GM23338 (cell line): Measurements from ENCODE around the gene CRAMP1. TPM values are rescaled to one million over a fixed set of nuclear protein-coding genes. Genes with fewer than 3 reads are reported as not detected.

Experiments
- ATAC-seq: fragments of 200-7000 bp; cut with Tn5 transposase; 3 replicates; pipeline ENCODE4 v1.9.1; 2020
- DNase-seq: peaks from one replicate; pipeline ENCODE4 v3.0.0-alpha.2; 2015; ENCODE audit warnings: low spot score
- H2AFZ ChIP-seq: fragments of 200-600 bp; sonication (generic); 2 replicates; pipeline ENCODE4 v1.8.0; 2016; ENCODE audit warnings: antibody characterized with exemption, mild to moderate bottlenecking, moderate library complexity
- H3F3A ChIP-seq: fragments of 200-600 bp; sonication (generic); replicated peaks from 2 replicates; pipeline ENCODE4 v1.8.0; 2017; ENCODE audit warnings: antibody characterized with exemption, mixed run types, low read depth
- H3K27ac ChIP-seq: fragments of 200-600 bp; sonication (generic); 2 replicates; pipeline ENCODE4 v1.6.1; 2016; ENCODE audit warnings: low read depth
- H3K27me3 ChIP-seq: fragments of 200-600 bp; sonication (generic); 2 replicates; pipeline ENCODE4 v1.8.0; 2016; ENCODE audit warnings: mild to moderate bottlenecking, mixed run types, moderate library complexity; ENCODE audit not compliant: insufficient read depth
- H3K36me3 ChIP-seq: fragments of 200-600 bp; sonication (generic); 2 replicates; pipeline ENCODE4 v1.8.0; 2016; ENCODE audit warnings: mild to moderate bottlenecking; ENCODE audit not compliant: insufficient read depth
- H3K4me1 ChIP-seq: fragments of 200-600 bp; sonication (generic); 2 replicates; pipeline ENCODE4 v1.8.0; 2016; ENCODE audit warnings: mild to moderate bottlenecking, moderate library complexity; ENCODE audit not compliant: insufficient read depth
- H3K4me2 ChIP-seq: fragments of 200-600 bp; sonication (generic); 2 replicates; pipeline ENCODE4 v1.7.1; 2017; ENCODE audit warnings: mixed run types
- H3K4me3 ChIP-seq: fragments of 200-600 bp; sonication (generic); 2 replicates; pipeline ENCODE4 v1.6.1; 2016; ENCODE audit warnings: mixed run types
- H3K79me2 ChIP-seq: fragments of 200-600 bp; sonication (generic); replicated peaks from 2 replicates; pipeline ENCODE4 v1.8.0; 2017; ENCODE audit warnings: mild to moderate bottlenecking; ENCODE audit not compliant: insufficient read depth
- H3K9me2 ChIP-seq: fragments of 200-600 bp; sonication (generic); 2 replicates; pipeline ENCODE4 v1.8.0; 2017; ENCODE audit not compliant: insufficient read depth
- H4K20me1 ChIP-seq: fragments of 200-600 bp; sonication (generic); replicated peaks from 2 replicates; pipeline ENCODE4 v1.8.0; 2017; ENCODE audit warnings: mild to moderate bottlenecking; ENCODE audit not compliant: insufficient read depth
- H3K27ac Mint-ChIP-seq: 2 replicates; pipeline ENCODE4 v1.8.0; 2020; ENCODE audit warnings: inconsistent platforms, mild to moderate bottlenecking, moderate library complexity, mixed read lengths
- H3K27me3 Mint-ChIP-seq: 3 replicates; pipeline ENCODE4 v1.8.0; 2022; ENCODE audit warnings: low read depth, mild to moderate bottlenecking, moderate library complexity, mixed read lengths, inconsistent platforms; ENCODE audit not compliant: insufficient read depth, poor library complexity
- H3K36me3 Mint-ChIP-seq: 3 replicates; pipeline ENCODE4 v1.8.0; 2021; ENCODE audit warnings: low read depth, mild to moderate bottlenecking, inconsistent platforms, moderate library complexity, mixed read lengths
- H3K4me1 Mint-ChIP-seq: 3 replicates; pipeline ENCODE4 v1.8.0; 2020; ENCODE audit warnings: mild to moderate bottlenecking, inconsistent platforms, mixed read lengths
- H3K4me3 Mint-ChIP-seq: 3 replicates; pipeline ENCODE4 v1.8.0; 2021; ENCODE audit warnings: moderate library complexity, mild to moderate bottlenecking, inconsistent platforms, mixed read lengths
- H3K9me3 Mint-ChIP-seq: 3 replicates; pipeline ENCODE4 v1.8.0; 2020; ENCODE audit warnings: moderate library complexity, mild to moderate bottlenecking, inconsistent platforms, mixed read lengths
- CREB1 ChIP-seq: fragments of 250-450 bp; sonication (Bioruptor Pico); IDR thresholded peaks from 2 replicates; pipeline ENCODE4 v1.5.0; 2020; ENCODE audit warnings: low read depth, mild to moderate bottlenecking, moderate library complexity
- ETS1 ChIP-seq: IDR thresholded peaks from 2 replicates; pipeline ENCODE4 v1.6.1; 2016; ENCODE audit warnings: antibody characterized with exemption
- EZH2 ChIP-seq: fragments of 200-600 bp; sonication (generic); IDR thresholded peaks from one replicate; pipeline ENCODE4 v1.8.0; 2017; ENCODE audit warnings: antibody characterized with exemption, mild to moderate bottlenecking, low read depth; ENCODE audit not compliant: unreplicated experiment
- EZH2phosphoT487 ChIP-seq: fragments of 200-600 bp; sonication (generic); IDR thresholded peaks from one replicate; pipeline ENCODE4 v1.8.1; 2018; ENCODE audit warnings: antibody characterized with exemption; ENCODE audit not compliant: unreplicated experiment
- JUNB ChIP-seq: IDR thresholded peaks from one replicate; pipeline ENCODE4 v1.6.1; 2016; ENCODE audit warnings: antibody characterized with exemption; ENCODE audit not compliant: unreplicated experiment
- NANOG ChIP-seq: IDR thresholded peaks from 2 replicates; pipeline ENCODE4 v1.6.1; 2016; ENCODE audit warnings: antibody characterized with exemption, borderline replicate concordance
- POLR2AphosphoS5 ChIP-seq: IDR thresholded peaks from 2 replicates; pipeline ENCODE4 v1.6.1; 2016; ENCODE audit warnings: antibody characterized with exemption, low read depth
- STAT1 ChIP-seq: IDR thresholded peaks from one replicate; pipeline ENCODE4 v1.6.1; 2016; ENCODE audit warnings: antibody characterized with exemption; ENCODE audit not compliant: unreplicated experiment
- ZNF114 ChIP-seq: fragments of 250-450 bp; sonication (Bioruptor Pico); IDR thresholded peaks from 2 replicates; pipeline ENCODE4 v1.5.0; 2020; ENCODE audit warnings: mild to moderate bottlenecking, moderate library complexity
- ZNF331 ChIP-seq: fragments of 250-450 bp; sonication (Bioruptor Pico); IDR thresholded peaks from 2 replicates; pipeline ENCODE4 v1.5.0; 2020; ENCODE audit warnings: low read depth, mild to moderate bottlenecking, moderate library complexity
- polyA plus RNA-seq: library from polyadenylated mRNA; unstranded; fragments of >200 nt; fragmentation: Nextera tagmentation; extraction: Ambion mirVana; gene quantifications from 2 replicates; pipeline ENCODE4 v1.2.1, GENCODE V29; 2016
- total RNA-seq: library from RNA; depleted of rRNA; stranded (reverse); fragments of >200 nt; shearing (Covaris generic); gene quantifications from 2 replicates; pipeline ENCODE4 v1.2.3, GENCODE V29; 2014
- TF ChIP-seq, protein P1 (sequence below), 2 experiments: fragments of 200-600 bp in 1 of 2; sonication (generic) in 1 of 2; conservative IDR thresholded peaks; 2 replicates each; pipeline versions ENCODE4 v1.5.1 to v1.6.1; 2016 to 2017; ENCODE audit warnings: antibody characterized with exemption in 2 of 2, low read depth in 2 of 2, mild to moderate bottlenecking in 2 of 2, moderate library complexity in 1 of 2
- TF ChIP-seq, protein P2 (sequence below): fragments of 250-450 bp; sonication (Bioruptor Pico); IDR thresholded peaks from 2 replicates; pipeline ENCODE4 v1.5.0; 2020; ENCODE audit warnings: mild to moderate bottlenecking, moderate library complexity
- TF ChIP-seq, protein P3 (sequence below): IDR thresholded peaks from one replicate; pipeline ENCODE4 v1.6.1; 2018; ENCODE audit warnings: antibody characterized with exemption; ENCODE audit not compliant: unreplicated experiment

The CRAMP1 gene
- total and polyA plus RNA-seq, 2 experiments from 2014 or later = 3.4 to 16.7 TPM

GRCh38 chr16:1634541-1634940, 22.4 kb downstream of the CRAMP1 start:
- no peak for TF ChIP-seq ETS1
- TF ChIP-seq, protein P1, sequence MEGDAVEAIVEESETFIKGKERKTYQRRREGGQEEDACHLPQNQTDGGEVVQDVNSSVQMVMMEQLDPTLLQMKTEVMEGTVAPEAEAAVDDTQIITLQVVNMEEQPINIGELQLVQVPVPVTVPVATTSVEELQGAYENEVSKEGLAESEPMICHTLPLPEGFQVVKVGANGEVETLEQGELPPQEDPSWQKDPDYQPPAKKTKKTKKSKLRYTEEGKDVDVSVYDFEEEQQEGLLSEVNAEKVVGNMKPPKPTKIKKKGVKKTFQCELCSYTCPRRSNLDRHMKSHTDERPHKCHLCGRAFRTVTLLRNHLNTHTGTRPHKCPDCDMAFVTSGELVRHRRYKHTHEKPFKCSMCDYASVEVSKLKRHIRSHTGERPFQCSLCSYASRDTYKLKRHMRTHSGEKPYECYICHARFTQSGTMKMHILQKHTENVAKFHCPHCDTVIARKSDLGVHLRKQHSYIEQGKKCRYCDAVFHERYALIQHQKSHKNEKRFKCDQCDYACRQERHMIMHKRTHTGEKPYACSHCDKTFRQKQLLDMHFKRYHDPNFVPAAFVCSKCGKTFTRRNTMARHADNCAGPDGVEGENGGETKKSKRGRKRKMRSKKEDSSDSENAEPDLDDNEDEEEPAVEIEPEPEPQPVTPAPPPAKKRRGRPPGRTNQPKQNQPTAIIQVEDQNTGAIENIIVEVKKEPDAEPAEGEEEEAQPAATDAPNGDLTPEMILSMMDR (conservative IDR thresholded peaks at IDR 0.05; ENCODE audit: low read depth in 2 of 2) = no peak
- TF ChIP-seq, protein P2, sequence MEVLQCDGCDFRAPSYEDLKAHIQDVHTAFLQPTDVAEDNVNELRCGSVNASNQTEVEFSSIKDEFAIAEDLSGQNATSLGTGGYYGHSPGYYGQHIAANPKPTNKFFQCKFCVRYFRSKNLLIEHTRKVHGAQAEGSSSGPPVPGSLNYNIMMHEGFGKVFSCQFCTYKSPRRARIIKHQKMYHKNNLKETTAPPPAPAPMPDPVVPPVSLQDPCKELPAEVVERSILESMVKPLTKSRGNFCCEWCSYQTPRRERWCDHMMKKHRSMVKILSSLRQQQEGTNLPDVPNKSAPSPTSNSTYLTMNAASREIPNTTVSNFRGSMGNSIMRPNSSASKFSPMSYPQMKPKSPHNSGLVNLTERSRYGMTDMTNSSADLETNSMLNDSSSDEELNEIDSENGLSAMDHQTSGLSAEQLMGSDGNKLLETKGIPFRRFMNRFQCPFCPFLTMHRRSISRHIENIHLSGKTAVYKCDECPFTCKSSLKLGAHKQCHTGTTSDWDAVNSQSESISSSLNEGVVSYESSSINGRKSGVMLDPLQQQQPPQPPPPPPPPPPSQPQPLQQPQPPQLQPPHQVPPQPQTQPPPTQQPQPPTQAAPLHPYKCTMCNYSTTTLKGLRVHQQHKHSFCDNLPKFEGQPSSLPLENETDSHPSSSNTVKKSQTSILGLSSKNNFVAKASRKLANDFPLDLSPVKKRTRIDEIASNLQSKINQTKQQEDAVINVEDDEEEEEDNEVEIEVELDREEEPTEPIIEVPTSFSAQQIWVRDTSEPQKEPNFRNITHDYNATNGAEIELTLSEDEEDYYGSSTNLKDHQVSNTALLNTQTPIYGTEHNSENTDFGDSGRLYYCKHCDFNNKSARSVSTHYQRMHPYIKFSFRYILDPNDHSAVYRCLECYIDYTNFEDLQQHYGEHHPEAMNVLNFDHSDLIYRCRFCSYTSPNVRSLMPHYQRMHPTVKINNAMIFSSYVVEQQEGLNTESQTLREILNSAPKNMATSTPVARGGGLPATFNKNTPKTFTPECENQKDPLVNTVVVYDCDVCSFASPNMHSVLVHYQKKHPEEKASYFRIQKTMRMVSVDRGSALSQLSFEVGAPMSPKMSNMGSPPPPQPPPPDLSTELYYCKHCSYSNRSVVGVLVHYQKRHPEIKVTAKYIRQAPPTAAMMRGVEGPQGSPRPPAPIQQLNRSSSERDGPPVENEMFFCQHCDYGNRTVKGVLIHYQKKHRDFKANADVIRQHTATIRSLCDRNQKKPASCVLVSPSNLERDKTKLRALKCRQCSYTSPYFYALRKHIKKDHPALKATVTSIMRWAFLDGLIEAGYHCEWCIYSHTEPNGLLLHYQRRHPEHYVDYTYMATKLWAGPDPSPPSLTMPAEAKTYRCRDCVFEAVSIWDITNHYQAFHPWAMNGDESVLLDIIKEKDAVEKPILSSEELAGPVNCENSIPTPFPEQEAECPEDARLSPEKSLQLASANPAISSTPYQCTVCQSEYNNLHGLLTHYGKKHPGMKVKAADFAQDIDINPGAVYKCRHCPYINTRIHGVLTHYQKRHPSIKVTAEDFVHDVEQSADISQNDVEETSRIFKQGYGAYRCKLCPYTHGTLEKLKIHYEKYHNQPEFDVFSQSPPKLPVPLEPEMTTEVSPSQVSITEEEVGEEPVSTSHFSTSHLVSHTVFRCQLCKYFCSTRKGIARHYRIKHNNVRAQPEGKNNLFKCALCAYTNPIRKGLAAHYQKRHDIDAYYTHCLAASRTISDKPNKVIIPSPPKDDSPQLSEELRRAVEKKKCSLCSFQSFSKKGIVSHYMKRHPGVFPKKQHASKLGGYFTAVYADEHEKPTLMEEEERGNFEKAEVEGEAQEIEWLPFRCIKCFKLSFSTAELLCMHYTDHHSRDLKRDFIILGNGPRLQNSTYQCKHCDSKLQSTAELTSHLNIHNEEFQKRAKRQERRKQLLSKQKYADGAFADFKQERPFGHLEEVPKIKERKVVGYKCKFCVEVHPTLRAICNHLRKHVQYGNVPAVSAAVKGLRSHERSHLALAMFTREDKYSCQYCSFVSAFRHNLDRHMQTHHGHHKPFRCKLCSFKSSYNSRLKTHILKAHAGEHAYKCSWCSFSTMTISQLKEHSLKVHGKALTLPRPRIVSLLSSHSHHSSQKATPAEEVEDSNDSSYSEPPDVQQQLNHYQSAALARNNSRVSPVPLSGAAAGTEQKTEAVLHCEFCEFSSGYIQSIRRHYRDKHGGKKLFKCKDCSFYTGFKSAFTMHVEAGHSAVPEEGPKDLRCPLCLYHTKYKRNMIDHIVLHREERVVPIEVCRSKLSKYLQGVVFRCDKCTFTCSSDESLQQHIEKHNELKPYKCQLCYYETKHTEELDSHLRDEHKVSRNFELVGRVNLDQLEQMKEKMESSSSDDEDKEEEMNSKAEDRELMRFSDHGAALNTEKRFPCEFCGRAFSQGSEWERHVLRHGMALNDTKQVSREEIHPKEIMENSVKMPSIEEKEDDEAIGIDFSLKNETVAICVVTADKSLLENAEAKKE (CRISPR knock-in tag) = no peak
- TF ChIP-seq, protein P3, sequence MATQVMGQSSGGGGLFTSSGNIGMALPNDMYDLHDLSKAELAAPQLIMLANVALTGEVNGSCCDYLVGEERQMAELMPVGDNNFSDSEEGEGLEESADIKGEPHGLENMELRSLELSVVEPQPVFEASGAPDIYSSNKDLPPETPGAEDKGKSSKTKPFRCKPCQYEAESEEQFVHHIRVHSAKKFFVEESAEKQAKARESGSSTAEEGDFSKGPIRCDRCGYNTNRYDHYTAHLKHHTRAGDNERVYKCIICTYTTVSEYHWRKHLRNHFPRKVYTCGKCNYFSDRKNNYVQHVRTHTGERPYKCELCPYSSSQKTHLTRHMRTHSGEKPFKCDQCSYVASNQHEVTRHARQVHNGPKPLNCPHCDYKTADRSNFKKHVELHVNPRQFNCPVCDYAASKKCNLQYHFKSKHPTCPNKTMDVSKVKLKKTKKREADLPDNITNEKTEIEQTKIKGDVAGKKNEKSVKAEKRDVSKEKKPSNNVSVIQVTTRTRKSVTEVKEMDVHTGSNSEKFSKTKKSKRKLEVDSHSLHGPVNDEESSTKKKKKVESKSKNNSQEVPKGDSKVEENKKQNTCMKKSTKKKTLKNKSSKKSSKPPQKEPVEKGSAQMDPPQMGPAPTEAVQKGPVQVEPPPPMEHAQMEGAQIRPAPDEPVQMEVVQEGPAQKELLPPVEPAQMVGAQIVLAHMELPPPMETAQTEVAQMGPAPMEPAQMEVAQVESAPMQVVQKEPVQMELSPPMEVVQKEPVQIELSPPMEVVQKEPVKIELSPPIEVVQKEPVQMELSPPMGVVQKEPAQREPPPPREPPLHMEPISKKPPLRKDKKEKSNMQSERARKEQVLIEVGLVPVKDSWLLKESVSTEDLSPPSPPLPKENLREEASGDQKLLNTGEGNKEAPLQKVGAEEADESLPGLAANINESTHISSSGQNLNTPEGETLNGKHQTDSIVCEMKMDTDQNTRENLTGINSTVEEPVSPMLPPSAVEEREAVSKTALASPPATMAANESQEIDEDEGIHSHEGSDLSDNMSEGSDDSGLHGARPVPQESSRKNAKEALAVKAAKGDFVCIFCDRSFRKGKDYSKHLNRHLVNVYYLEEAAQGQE = no peak
- TF ChIP-seq NANOG = no peak
- TF ChIP-seq EZH2phosphoT487 = no peak
- TF ChIP-seq ZNF331 = no peak
- no peak for TF ChIP-seq EZH2
- no peak for TF ChIP-seq STAT1
- TF ChIP-seq ZNF114 (CRISPR knock-in tag) = no peak
- no peak for TF ChIP-seq CREB1 (CRISPR knock-in tag)
- TF ChIP-seq POLR2AphosphoS5 = no peak
- TF ChIP-seq JUNB = no peak
- Histone ChIP-seq H2AFZ (no peak overlapping the region), H3K36me3 (peaks cover 4% of the 10 kb centered on the region), H4K20me1 (peaks cover 30% of the 10 kb centered on the region), H3K27me3 (no peaks in the 10 kb centered on the region), H3K79me2 (peaks cover 50% of the 10 kb centered on the region), H3F3A (no peaks in the 10 kb centered on the region), H3K27ac (no peak overlapping the region), H3K4me3 (no peak overlapping the region), H3K4me2 (no peak overlapping the region), H3K9me2 (no peaks in the 10 kb centered on the region), H3K4me1 (no peaks in the 10 kb centered on the region)
- H3K27me3 Mint-ChIP-seq = no peaks in the 10 kb centered on the region
- no peak overlapping the region for H3K4me3 Mint-ChIP-seq
- ATAC-seq (no peak), DNase-seq (no peak)
- H3K4me1 Mint-ChIP-seq = no peaks in the 10 kb centered on the region; the same call in 2 of the 3 replicates
- H3K9me3 Mint-ChIP-seq = no peaks in the 10 kb centered on the region; the same call in 2 of the 3 replicates
- peaks cover 58% of the 10 kb centered on the region for H3K36me3 Mint-ChIP-seq
- no peak overlapping the region for H3K27ac Mint-ChIP-seq
